ENCODE results near the gene GABBR1. TPM values are rescaled to one million over a fixed set of nuclear protein-coding genes. Genes with fewer than 3 reads are reported as not detected.

The GABBR1 gene
- total RNA-seq, 1 donor: 7.6 TPM

DNA sequence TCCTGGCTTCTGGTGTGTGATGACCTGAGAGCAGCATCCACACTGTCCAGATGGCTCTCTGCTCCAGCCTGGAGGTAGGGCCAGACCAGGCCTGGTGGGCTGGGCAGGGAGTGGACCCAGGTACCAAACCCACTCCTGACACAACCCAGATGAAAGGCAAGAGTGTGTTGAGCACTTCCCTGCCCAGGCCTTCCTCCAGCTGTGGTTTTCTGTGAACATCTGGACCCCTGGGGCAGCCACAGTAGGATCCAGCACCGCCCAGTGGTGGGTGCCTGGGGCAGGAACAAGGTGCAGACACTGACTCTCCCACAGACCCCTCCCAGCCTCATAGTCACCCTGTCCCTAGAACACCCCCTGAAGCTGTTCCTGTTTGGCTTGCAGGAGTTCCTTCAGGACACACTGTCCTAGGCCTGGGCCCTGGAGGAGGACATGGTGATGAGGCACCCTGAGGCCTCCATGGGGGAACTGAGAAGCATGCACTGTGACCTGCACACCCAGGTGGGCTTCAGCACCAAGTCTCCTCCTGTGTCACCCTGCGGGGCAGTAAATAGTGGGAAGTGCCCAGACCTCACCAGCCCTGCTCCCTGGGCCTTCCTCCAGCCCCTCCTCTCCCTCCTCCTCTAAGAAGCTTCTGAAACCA, 102.2 kb downstream of the GABBR1 start:
- no peak overlapping the region for H3K4me2 ChIP-seq (ENCODE audit: insufficient read depth, low read length)

DNA sequence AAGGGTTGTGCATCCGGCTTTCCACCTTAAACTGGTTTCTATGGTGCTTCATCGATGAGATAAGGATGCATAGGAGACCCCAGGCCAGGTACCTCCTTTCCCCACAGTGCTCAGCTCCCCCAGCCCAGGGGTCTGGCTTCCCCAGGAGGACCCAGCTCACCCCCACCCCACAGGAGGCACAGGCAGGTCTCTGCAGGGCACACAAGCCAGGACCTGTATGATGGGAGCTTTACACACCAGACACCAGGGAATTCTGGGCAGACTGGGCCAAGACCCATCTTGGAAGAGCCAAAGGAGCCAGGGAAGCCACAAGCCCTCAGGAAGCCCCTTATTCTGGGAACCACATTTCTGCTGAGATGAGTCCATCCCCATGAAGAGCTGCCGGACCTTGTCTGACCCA, 103.0 kb downstream of the GABBR1 start:
- H3K4me2 ChIP-seq (ENCODE audit: insufficient read depth, low read length): no peak overlapping the region
- H4K20me1 ChIP-seq (ENCODE audit: insufficient read depth, low read length): no peaks in the 10 kb centered on the region
- H3K4me1 ChIP-seq (ENCODE audit: insufficient read depth, low read length): no peaks in the 10 kb centered on the region
- no peaks in the 10 kb centered on the region for H3K36me3 ChIP-seq (ENCODE audit: insufficient read depth, low read length)
- no peak overlapping the region for H3K4me3 ChIP-seq (ENCODE audit: insufficient read depth, low read length)
- H3K9me3 ChIP-seq (ENCODE audit: low read depth, low read length): no peaks in the 10 kb centered on the region
- TF ChIP-seq, protein P1, sequence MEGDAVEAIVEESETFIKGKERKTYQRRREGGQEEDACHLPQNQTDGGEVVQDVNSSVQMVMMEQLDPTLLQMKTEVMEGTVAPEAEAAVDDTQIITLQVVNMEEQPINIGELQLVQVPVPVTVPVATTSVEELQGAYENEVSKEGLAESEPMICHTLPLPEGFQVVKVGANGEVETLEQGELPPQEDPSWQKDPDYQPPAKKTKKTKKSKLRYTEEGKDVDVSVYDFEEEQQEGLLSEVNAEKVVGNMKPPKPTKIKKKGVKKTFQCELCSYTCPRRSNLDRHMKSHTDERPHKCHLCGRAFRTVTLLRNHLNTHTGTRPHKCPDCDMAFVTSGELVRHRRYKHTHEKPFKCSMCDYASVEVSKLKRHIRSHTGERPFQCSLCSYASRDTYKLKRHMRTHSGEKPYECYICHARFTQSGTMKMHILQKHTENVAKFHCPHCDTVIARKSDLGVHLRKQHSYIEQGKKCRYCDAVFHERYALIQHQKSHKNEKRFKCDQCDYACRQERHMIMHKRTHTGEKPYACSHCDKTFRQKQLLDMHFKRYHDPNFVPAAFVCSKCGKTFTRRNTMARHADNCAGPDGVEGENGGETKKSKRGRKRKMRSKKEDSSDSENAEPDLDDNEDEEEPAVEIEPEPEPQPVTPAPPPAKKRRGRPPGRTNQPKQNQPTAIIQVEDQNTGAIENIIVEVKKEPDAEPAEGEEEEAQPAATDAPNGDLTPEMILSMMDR (IDR thresholded peaks at IDR 0.05; ENCODE audit: extremely low read depth, low read depth, low read length): no peak
- no peaks in the 10 kb centered on the region for H3K27me3 ChIP-seq (ENCODE audit: insufficient read depth, low read length)
- H3K79me2 ChIP-seq (ENCODE audit: insufficient read depth, low read length): no peaks in the 10 kb centered on the region
- no peak overlapping the region for H2AFZ ChIP-seq (ENCODE audit: low read length)
- DNase-seq (ENCODE audit: insufficient read length, low spot score, missing footprints): no peak
- no peak overlapping the region for H3K27ac ChIP-seq (ENCODE audit: low read depth, low read length)

More for the DNA sequence above, 102.2 kb downstream of the GABBR1 start:
- H3K27me3 ChIP-seq (ENCODE audit: insufficient read depth, low read length): no peaks in the 10 kb centered on the region
- H4K20me1 ChIP-seq (ENCODE audit: insufficient read depth, low read length): no peaks in the 10 kb centered on the region
- no peaks in the 10 kb centered on the region for H3K9me3 ChIP-seq (ENCODE audit: low read depth, low read length)
- no peak overlapping the region for H3K4me3 ChIP-seq (ENCODE audit: insufficient read depth, low read length)
- H3K36me3 ChIP-seq (ENCODE audit: insufficient read depth, low read length): no peaks in the 10 kb centered on the region
- TF ChIP-seq, protein P1 (IDR thresholded peaks at IDR 0.05; ENCODE audit: extremely low read depth, low read depth, low read length): no peak
- H3K4me1 ChIP-seq (ENCODE audit: insufficient read depth, low read length): no peaks in the 10 kb centered on the region
- H3K79me2 ChIP-seq (ENCODE audit: insufficient read depth, low read length): no peaks in the 10 kb centered on the region
- H2AFZ ChIP-seq (ENCODE audit: low read length): no peak overlapping the region
- no peak for DNase-seq (ENCODE audit: insufficient read length, low spot score, missing footprints)
- H3K27ac ChIP-seq (ENCODE audit: low read depth, low read length): no peak overlapping the region

DNA sequence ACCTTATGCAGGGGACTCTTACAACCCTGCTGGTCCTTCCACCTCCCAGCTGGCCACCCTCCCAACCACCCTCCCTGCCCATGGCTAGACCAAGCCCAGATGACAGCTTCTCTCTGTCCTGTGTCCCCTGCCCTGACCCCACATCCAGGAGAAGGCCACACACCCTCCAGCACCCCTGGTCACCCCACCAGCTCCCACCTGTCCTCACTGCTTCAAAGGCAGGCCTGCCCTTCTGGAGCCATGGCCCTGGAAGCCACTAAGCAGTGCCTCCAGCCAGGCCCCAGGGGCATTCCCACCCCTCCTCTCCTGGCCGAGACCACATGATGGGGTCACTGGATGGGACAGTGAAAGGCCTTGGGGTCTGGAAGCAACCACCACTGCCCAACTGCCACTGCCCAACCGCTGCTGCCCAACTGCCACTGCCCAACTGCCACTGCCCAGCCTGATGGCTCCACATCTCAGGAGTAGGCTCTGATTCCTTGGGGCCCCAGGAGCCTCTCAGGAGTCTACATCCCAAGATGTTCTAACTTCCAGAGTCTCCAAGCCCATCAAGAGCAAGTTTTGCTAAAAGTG, 103.9 kb downstream of the GABBR1 start:
- Histone ChIP-seq H3K9me3 (ENCODE audit: low read depth, low read length) (no peaks in the 10 kb centered on the region), H3K4me3 (ENCODE audit: insufficient read depth, low read length) (no peak overlapping the region), H3K27ac (ENCODE audit: low read depth, low read length) (no peak overlapping the region), H3K4me1 (ENCODE audit: insufficient read depth, low read length) (no peaks in the 10 kb centered on the region), H3K79me2 (ENCODE audit: insufficient read depth, low read length) (no peaks in the 10 kb centered on the region), H2AFZ (ENCODE audit: low read length) (no peak overlapping the region), H4K20me1 (ENCODE audit: insufficient read depth, low read length) (no peaks in the 10 kb centered on the region), H3K36me3 (ENCODE audit: insufficient read depth, low read length) (no peaks in the 10 kb centered on the region), H3K4me2 (ENCODE audit: insufficient read depth, low read length) (no peak overlapping the region), H3K27me3 (ENCODE audit: insufficient read depth, low read length) (no peaks in the 10 kb centered on the region)
- TF ChIP-seq, protein P1 (IDR thresholded peaks at IDR 0.05; ENCODE audit: extremely low read depth, low read depth, low read length): no peak
- DNase-seq (ENCODE audit: insufficient read length, low spot score, missing footprints): no peak

DNA sequence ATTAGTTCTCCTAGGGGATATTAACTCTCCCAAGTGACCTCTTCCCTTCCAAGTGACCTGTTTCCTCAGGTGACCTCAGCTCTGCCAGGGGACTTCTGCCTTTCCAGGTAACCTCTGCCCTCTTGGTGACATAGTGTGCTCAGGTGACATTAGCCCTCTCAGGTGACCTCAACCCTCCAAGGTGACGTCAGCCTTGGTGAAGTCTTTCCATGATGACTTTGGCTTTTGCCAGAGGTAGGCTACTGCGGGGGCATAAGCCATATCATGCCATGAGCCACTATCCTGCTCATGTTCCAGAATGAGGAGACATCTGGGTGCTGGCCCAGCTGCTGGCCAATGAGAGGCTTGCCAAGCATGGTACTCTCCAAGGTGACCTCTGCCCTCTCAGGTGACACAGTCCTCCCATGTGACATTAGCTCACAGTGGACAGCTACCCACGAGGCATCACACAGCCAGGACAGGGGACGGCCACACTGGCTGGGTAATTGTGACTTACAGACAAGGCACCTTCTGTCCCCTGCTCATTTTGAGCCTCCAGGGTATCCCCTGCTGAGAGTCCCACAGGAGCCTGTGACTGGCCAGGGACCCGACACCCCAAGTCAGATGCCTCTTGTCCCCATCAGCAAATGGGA, 104.6 kb downstream of the GABBR1 start:
- no peaks in the 10 kb centered on the region for H3K79me2 ChIP-seq (ENCODE audit: insufficient read depth, low read length)
- no peak overlapping the region for H3K4me3 ChIP-seq (ENCODE audit: insufficient read depth, low read length)
- no peaks in the 10 kb centered on the region for H3K4me1 ChIP-seq (ENCODE audit: insufficient read depth, low read length)
- no peaks in the 10 kb centered on the region for H3K27me3 ChIP-seq (ENCODE audit: insufficient read depth, low read length)
- H3K36me3 ChIP-seq (ENCODE audit: insufficient read depth, low read length): no peaks in the 10 kb centered on the region
- no peaks in the 10 kb centered on the region for H3K9me3 ChIP-seq (ENCODE audit: low read depth, low read length)
- no peak overlapping the region for H3K4me2 ChIP-seq (ENCODE audit: insufficient read depth, low read length)
- no peak for DNase-seq (ENCODE audit: insufficient read length, low spot score, missing footprints)
- H4K20me1 ChIP-seq (ENCODE audit: insufficient read depth, low read length): no peaks in the 10 kb centered on the region
- TF ChIP-seq, protein P1 (IDR thresholded peaks at IDR 0.05; ENCODE audit: extremely low read depth, low read depth, low read length): no peak
- no peak overlapping the region for H3K27ac ChIP-seq (ENCODE audit: low read depth, low read length)
- no peak overlapping the region for H2AFZ ChIP-seq (ENCODE audit: low read length)

All from osteoblast (primary cell).